Heart right ventricle (tissue), 16 donors: Measurements from ENCODE around the gene HSPB6. TPM values are rescaled to one million over a fixed set of nuclear protein-coding genes. Genes with fewer than 3 reads are reported as not detected.

Experiments
- ATAC-seq, 8 donors: fragments of 200-7000 bp; cut with Tn5 transposase; one replicate each; pipeline ENCODE4 v1.9.1; 2020; ENCODE audit warnings: mild to moderate bottlenecking in 8 of 8, moderate library complexity in 8 of 8, moderate number of reproducible peaks in 1 of 8
- DNase-seq, 2 donors: peaks; one replicate each; pipeline ENCODE4 v3.0.0-alpha.2; 2020
- H3K27ac ChIP-seq, 10 donors: fragments of 200-600 bp; sonication (generic) in 2 of 10; one replicate each; pipeline versions ENCODE4 v1.5.0 to v1.8.0; 2020 to 2022; ENCODE audit warnings: mild to moderate bottlenecking in 3 of 10
- H3K27me3 ChIP-seq, 7 donors: fragments of 200-600 bp; one replicate each; pipeline ENCODE4 v1.8.0; 2021 to 2022; ENCODE audit warnings: mild to moderate bottlenecking in 2 of 7
- H3K36me3 ChIP-seq, 9 donors: fragments of 200-600 bp; sonication (generic) in 1 of 9; one replicate each; pipeline versions ENCODE4 v1.5.0 to v1.8.0; 2020 to 2022; ENCODE audit warnings: mild to moderate bottlenecking in 2 of 9
- H3K4me1 ChIP-seq, 9 donors: fragments of 200-600 bp; sonication (generic) in 1 of 9; one replicate each; pipeline versions ENCODE4 v1.5.0 to v1.8.0; 2020 to 2022; ENCODE audit warnings: mild to moderate bottlenecking in 4 of 9
- H3K4me3 ChIP-seq, 10 donors: fragments of 200-600 bp; sonication (generic) in 2 of 10; one replicate each; pipeline versions ENCODE4 v1.5.0 to v1.8.0; 2020 to 2022; ENCODE audit warnings: mild to moderate bottlenecking in 7 of 10, moderate library complexity in 2 of 10
- H3K9me3 ChIP-seq, 11 donors: fragments of 200-600 bp in 10 of 11; sonication (generic) in 2 of 11; one replicate each; pipeline versions ENCODE4 v1.5.0 to v1.8.0; 2013 to 2022; ENCODE audit warnings: mild to moderate bottlenecking in 2 of 11, control low read depth in 1 of 11, moderate library complexity in 1 of 11
- CTCF ChIP-seq, 9 donors: fragments of 200-600 bp; sonication (generic) in 2 of 9; IDR thresholded peaks; one replicate each; pipeline versions ENCODE4 v1.5.0 to v1.8.0; 2021 to 2022; ENCODE audit warnings: antibody characterized with exemption in 9 of 9, mild to moderate bottlenecking in 5 of 9, moderate library complexity in 1 of 9
- WGBS, 2 donors: extraction: QIAGEN DNeasy Blood & Tissue Kit; methylation state at CpG; one replicate each; pipeline ENCODE4 v1.1.7; 2013; ENCODE audit warnings: inconsistent platforms in 1 of 2; 5-methylcytosine and 5-hydroxymethylcytosine counted together
- intact Hi-C, 10 donors: fragments of 100-400 bp; cut with DNase I; formaldehyde crosslinking; loops; one replicate each; pipeline versions ENCODE4 v1.11.1 to v1.14.2; 2022
- polyA plus RNA-seq, 2 donors: library from polyadenylated mRNA; stranded (reverse); fragments of 200-250 nt; gene quantifications; one replicate each; pipeline ENCODE4 v1.2.3, GENCODE V29; 2013
- total RNA-seq, 10 donors: library from RNA; stranded (reverse); fragmentation: NEBNext Ultra II Directional in 3 of 10; extraction: Animal tissue kit (Norgen Biotek cat#: 25700) in 3 of 10; gene quantifications; one replicate each; pipeline versions ENCODE4 v1.2.1 to v1.2.4, GENCODE V29; 2021 to 2023
- donor health status: Arrhythmogenic right ventricular cardiomyopathy.
- donor health status: ischemic (EF 13 %, LVEDD 7.1; RV severe dilation, severe dysfunction).
- donor health status: healthy with polysubstance abuse.
- donor health status: DM: no; HTN: yes; CAD: no.
- donor health status: DM: no; HTN: no; CAD: no.
- donor health status: ischemic (EF 25% LVEDD 6.9; RV normal size, moderate dysfunction).
- donor health status: ischemic (EF 25% LVEDD 5.7; RV mildly dilated, moderate dysfunction).
- donor health status: healthy.
- donor health status: DM: yes; HTN: yes; CAD: no.
- donor health status: Ischemic cardiomyopathy.
- donor health status: ischemic (EF 35%, LVEDD 5.7; RV mildly dilated, moderate dysfunction).
- donor health status: nonischemic (EF 11% LVEDD 7.7; RV severe dilation, severe dysfunction).
- donor health status: DM: yes; HTN: yes; CAD: no.
- donor health status: PGD.
- donor health status: ischemic (EF 29% LVEDD 5.4; RV normal size, mild dysfunction).
- donor health status: nonischemic (EF 23%, LVEDD 6.1; RV moderate dilation, normal function).

HSPB6 gene
- total and polyA plus RNA-seq, 12 donors = 387 to 1,269 (median 981) TPM

- Histone ChIP-seq H3K27ac (no peak overlapping the region), H3K4me1 (peaks cover 4 to 16% (median 10%) of the 10 kb centered on the region in 9 donors), H3K4me3 (no peak overlapping the region), H3K36me3 (peaks cover 14 to 93% (median 73%) of the 10 kb centered on the region in 9 donors), H3K27me3 (no peaks in the 10 kb centered on the region), H3K9me3 (no peaks in the 10 kb centered on the region)
- DNase-seq (no peak), ATAC-seq (no peak)
- 94 to 95% methylated on average over 24 of the region's 24 CpGs for WGBS, 2 donors
- no peak for TF ChIP-seq CTCF (IDR thresholded peaks at IDR 0.05)
- intact Hi-C loops = no loop called here
These were observed 33.2 kb downstream of the HSPB6 start for GRCh38 chr19:35723671-35724070.

- no peak overlapping the region for H3K4me3 ChIP-seq
- H3K27ac ChIP-seq = no peak overlapping the region
- TF ChIP-seq CTCF (IDR thresholded peaks at IDR 0.05) = no peak
- DNase-seq = no peak
- peaks cover 14 to 85% (median 66%) of the 10 kb centered on the region in 9 donors for H3K36me3 ChIP-seq
- intact Hi-C loops = no loop called here
- H3K27me3 ChIP-seq = no peaks in the 10 kb centered on the region
- H3K9me3 ChIP-seq = no peaks in the 10 kb centered on the region
- ATAC-seq = no peak
- 90 to 94% methylated on average over 16 of the region's 16 CpGs for WGBS, 2 donors
- H3K4me1 ChIP-seq = peaks cover 4 to 18% (median 15%) of the 10 kb centered on the region in 9 donors
These were observed 33.9 kb downstream of the HSPB6 start for GRCh38 chr19:35722897-35723296.

GRCh38 chr19:35722461-35722860, 34.4 kb downstream of the HSPB6 start:
- ATAC-seq (no peak), DNase-seq (no peak)
- intact Hi-C loops = no loop called here
- TF ChIP-seq CTCF (IDR thresholded peaks at IDR 0.05) = no peak
- peaks cover 4 to 18% (median 15%) of the 10 kb centered on the region in 9 donors for H3K4me1 ChIP-seq
- WGBS, 2 donors = 95 to 96% methylated on average over 14 of the region's 14 CpGs
- H3K36me3 ChIP-seq = peaks cover 12 to 80% (median 61%) of the 10 kb centered on the region in 9 donors
- H3K27ac ChIP-seq = no peak overlapping the region
- H3K27me3 ChIP-seq = no peaks in the 10 kb centered on the region
- H3K9me3 ChIP-seq = no peaks in the 10 kb centered on the region
- no peak overlapping the region for H3K4me3 ChIP-seq

GRCh38 chr19:35721374-35721773, 35.5 kb downstream of the HSPB6 start:
- intact Hi-C loops = no loop called here
- H3K4me1 ChIP-seq = peaks cover 4 to 22% (median 16%) of the 10 kb centered on the region in 9 donors
- H3K27ac ChIP-seq = no peak overlapping the region
- H3K4me3 ChIP-seq = no peak overlapping the region
- peaks cover 3 to 70% (median 50%) of the 10 kb centered on the region in 9 donors for H3K36me3 ChIP-seq
- ATAC-seq (no peak), DNase-seq (no peak)
- no peaks in the 10 kb centered on the region for H3K27me3 ChIP-seq
- WGBS, 2 donors = 93 to 96% methylated on average over 16 of the region's 16 CpGs
- TF ChIP-seq CTCF (IDR thresholded peaks at IDR 0.05) = no peak
- H3K9me3 ChIP-seq = no peaks in the 10 kb centered on the region
